ENCODE results near the gene CHMP1A. TPM values are rescaled to one million over a fixed set of nuclear protein-coding genes. Genes with fewer than 3 reads are reported as not detected.
"Not testable (repeated sequence)": the region's sequence is repeated elsewhere in the genome, so short reads cannot be mapped to it uniquely, and the experiment has no call there.

Gene CHMP1A
- total RNA-seq, 1 donor from 2014 or later = 81.9 TPM

DNA sequence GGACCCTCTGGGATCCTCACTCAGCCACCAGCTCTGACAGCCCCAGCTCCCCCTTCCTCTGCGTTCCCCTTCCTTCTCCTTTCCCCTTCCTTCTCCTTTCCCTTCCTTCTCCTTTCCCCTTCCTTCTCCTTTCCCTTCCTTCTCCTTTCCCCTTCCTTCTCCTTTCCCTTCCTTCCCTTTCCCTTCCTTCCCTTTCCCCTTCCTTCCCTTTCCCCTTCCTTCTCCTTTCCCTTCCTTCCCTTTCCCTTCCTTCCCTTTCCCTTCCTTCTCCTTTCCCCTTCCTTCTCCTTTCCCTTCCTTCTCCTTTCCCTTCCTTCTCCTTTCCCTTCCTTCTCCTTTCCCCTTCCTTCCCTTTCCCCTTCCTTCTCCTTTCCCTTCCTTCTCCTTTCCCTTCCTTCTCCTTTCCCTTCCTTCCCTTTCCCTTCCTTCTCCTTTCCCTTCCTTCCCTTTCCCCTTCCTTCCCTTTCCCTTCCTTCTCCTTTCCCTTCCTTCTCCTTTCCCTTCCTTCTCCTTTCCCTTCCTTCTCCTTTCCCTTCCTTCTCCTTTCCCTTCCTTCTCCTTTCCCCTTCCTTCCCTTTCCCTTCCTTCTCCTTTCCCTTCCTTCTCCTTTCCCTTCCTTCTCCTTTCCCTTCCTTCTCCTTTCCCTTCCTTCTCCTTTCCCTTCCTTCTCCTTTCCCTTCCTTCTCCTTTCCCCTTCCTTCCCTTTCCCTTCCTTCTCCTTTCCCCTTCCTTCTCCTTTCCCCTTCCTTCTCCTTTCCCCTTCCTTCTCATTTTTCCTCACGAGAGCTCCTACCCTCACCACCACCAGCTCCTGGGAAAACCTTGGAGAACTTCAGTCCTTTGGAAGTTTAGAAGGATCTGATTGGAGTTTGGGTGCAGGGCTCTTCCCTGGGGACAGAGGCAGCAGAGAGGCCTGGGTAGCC, 22.8 kb downstream of the CHMP1A start:
- not testable (repeated sequence) for FAIRE-seq; DNase-seq (ENCODE audit: low spot score in 2 of 2)

- FAIRE-seq = no peak
- no peak for DNase-seq (ENCODE audit: low spot score in 2 of 2)
Observed at GRCh38 chr16:89633064-89633631, 24.4 kb downstream of the CHMP1A start.

DNA sequence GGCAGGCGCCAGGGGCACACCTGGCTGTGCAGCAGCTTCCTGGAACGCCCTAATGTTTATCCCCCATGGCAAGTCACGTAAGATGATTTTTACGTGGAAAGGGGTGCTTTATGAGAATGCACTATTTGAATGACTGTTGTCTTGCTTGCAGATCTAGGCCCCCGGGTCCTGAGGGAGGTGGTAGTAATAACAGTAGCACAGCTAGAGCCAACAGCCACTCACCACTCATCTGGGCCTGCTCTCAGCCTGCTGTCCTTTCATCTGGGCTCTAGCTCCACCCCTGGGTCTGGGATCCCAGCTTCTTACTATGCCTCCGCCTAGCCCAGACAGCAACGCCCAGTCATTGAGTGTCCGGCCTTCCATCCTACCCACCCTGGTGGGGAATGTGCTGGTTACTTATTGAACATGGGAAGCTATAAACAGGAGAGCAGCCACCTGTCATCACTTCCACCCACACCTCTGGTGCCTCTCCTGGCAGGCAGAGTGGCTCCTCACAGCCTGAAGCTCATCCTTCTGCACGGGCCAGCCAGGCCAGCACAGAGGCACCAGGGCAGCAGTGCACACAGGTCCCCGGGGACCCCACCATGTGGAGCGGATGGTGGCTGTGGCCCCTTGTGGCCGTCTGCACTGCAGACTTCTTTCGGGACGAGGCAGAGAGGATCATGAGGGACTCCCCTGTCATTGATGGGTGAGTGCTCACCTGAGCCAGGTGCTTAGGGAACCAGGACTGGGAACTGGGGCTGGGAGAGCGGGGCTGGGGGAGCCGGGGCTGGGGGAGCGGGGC, 27.5 kb downstream of the CHMP1A start:
- FAIRE-seq = no peak
- no peak for DNase-seq (ENCODE audit: low spot score in 2 of 2)

DNA sequence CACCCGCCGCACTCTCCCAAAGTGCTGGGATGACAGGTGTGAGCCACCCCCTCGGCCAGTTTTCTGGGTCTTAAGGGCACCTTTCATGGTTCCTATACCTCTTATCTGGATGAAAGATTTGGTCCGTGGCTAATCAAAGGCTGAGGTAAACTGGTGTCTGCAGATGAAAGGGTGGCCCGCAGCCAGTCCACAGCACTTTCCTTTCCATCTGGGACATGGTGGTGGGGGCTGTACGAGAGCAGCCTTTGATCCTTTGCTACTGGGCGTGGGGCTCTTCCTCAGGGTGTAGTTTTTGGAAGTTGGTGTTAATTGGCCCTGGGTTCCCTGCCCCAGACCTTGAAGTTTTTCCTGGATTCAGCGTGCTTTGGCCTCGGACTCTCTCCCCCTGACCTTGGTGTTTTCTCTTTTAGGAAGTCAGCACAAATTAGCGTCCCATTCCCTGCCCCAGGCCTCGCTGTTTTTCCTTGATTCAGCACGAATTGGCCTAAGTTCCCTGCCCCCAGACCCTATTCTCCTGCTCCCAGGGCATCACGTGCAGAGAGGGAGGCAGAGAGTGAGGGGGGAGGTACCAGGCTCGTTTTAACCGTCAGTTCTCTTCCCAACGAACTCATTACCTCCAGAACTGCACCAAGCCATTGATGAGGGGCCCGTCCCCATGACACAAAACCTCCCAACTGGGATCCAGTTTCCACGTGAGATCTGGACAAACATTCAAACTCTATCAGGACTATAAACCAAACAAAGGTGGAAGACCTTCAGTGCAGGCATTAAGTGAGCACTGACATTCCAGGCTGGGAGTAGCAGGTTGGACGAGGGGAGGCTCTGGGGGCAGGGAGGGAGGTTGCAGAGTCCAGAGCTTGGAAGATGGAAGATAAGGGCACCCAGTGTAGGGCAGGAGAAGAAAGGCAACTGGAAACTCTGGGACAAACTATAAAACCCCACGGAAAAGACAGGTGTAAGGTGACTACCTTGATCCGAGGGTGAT, 32.4 kb downstream of the CHMP1A start:
- FAIRE-seq (no peak), DNase-seq (ENCODE audit: low spot score in 2 of 2) (no peak)

GRCh38 chr16:89623511-89624261, 33.8 kb downstream of the CHMP1A start:
- DNase-seq (ENCODE audit: low spot score in 2 of 2) (no peak), FAIRE-seq (no peak)

DNA sequence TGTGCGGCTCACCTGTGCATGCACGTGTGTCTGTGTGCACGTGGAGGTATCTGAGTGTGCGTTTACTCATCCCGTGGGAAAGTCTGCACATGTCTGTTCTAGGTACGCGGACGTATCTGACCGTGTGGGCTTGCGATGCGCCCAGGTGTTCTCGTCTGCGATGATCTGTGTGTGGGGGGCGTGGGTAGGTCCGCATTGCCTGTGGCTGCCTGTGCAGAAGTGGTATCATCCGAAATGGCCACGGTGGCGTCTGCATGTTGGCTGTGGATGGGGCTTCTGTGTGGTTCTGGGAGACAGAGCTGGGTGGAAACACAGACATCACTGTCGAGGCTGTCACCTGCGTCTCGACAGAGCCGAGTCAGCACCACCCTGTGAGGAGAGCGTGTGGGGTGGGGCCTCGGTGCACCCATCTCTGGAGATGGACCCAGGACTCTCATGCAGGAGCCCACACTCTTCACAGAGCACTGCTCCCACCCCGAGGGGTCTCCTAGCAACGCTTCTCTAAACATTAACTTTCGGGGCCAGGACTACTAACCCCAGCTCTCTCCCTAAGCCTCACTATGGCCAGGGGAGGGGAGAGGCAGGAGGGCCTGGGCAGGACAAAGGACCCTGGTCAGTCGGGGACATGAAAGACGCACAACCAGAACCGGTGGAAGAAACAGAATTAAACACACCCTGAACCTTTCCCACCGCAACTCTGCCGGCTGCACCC, 35.7 kb downstream of the CHMP1A start:
- FAIRE-seq (no peak), DNase-seq (ENCODE audit: low spot score in 2 of 2) (no peak)

DNA sequence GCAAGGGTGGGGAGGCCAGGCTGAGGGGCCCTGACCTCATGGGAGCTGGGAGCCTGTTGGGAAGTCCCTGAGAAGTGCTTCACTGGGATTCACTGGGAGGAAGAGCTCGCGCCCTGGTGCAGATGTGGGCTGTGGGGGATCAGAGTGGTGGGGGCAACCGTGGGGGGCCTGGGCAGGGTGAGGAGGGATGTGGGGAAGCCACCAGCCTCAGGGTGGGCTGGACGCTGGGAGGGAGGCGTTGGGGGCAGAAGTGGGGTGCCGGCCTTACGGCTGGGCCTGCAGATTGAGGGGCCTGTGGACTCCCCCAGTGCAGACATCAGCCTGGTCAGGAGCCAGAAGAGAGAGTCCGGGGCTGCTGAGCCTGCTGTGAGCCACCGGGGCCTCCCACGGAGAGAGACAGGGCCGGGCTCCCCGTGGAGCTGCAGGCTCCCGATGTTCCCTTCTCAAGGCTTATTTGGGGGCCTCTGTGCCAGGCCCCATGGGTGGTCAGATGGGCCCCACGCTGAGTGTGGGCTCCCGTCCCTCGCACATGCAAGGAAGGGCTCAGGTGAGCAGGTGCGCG, 36.3 kb downstream of the CHMP1A start:
- DNase-seq (ENCODE audit: low spot score in 2 of 2) (no peak), FAIRE-seq (no peak)

DNA sequence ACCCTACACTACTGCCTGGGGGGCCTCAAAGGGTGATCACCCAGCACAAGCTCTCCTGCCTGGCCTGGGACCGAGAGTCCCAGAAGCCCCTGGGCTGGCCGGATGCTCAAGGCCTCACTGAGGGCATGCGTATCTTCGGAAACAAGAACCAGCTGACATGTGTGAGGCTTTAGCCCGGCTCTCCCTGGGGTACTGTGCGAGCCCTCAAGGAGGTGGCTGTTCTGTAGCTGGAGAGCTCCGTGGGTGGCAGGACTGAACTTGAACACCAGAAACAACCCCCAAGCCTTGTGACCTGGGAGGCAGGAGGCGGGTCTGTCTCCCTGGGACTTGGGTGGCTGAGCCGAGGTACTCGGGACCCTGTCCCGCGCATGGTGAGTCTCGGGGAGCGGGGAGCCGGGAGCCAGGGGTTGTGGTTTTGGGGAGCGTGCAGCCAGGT, 37.1 kb downstream of the CHMP1A start:
- no peak for DNase-seq (ENCODE audit: low spot score in 2 of 2)
- FAIRE-seq = no peak

DNA sequence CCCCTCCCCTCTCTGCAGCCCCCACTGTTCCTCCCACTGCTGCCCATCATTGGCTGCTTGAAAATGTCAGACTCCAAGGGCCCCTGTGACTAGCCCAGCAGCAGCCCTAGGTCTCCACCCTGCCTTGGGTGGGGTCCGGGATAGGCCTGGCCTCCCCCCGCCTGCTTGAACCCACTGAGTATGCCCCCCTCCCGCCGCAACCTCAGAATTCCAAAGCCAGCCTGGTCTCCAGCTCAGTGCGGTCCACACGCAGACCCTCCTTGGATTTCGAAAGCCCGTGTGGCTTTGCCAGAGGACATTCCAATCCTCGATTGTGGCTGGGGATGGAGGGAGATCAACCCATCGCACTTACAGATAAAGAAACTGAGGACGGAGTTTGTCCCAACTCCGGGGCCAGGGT, 37.7 kb downstream of the CHMP1A start:
- DNase-seq (ENCODE audit: low spot score in 2 of 2) (no peak), FAIRE-seq (no peak)

DNA sequence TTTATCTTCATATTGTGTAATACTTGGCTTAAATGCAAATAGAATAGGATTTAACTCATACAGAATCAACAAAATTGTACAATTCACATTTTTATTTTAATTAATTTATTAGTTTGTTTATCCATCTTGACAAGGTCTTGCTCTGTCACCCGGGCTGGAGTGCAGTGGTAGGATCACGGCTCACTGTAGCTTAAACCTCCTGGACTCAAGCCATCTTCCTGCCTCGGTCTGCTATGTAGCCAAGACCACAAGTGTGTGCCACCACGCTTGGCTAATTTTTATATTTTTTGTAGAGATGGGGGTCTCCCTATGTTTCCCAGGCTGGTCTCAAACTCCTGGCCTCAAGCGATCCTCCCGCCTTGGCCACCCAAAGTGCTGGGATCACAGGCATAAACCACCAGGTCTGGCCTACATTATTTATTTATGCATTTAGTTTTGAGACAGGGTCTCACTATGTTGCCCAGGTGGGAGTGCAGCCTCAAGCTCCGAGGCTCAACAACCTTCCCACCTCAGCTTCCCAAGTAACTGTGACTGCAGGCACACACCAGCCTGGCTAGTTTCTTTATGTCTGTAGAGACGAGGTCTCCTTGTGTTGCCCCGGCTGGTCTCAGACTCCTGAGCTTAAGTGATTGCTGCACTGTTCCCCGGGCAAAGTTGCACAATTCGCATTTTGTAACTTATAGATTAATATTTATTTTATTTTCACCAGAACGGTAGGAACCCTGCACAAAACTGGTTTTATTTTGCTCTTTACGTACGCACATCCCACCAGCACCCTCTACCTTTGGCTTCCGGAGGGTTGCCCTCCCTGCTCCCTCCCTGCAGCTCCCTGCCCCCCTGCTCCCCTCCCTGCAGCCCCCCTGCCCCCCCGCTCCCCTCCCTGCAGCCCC, 39.2 kb downstream of the CHMP1A start:
- DNase-seq (ENCODE audit: low spot score in 2 of 2) (no peak), FAIRE-seq (no peak)

GRCh38 chr16:89617036-89617435, 40.5 kb downstream of the CHMP1A start:
- DNase-seq (ENCODE audit: low spot score in 2 of 2) (no peak), FAIRE-seq (no peak)

GRCh38 chr16:89616623-89617022, 40.9 kb downstream of the CHMP1A start:
- FAIRE-seq (no peak), DNase-seq (ENCODE audit: low spot score in 2 of 2) (no peak)

GRCh38 chr16:89615596-89616090, 41.9 kb downstream of the CHMP1A start:
- FAIRE-seq = no peak

GRCh38 chr16:89615176-89615575, 42.3 kb downstream of the CHMP1A start:
- FAIRE-seq (no peak), DNase-seq (ENCODE audit: low spot score in 2 of 2) (no peak)

More at GRCh38 chr16:89615596-89616090, 41.9 kb downstream of the CHMP1A start:
- peak in 1 of 2 donors; percentile 51 for DNase-seq (ENCODE audit: low spot score in 2 of 2)

DNA sequence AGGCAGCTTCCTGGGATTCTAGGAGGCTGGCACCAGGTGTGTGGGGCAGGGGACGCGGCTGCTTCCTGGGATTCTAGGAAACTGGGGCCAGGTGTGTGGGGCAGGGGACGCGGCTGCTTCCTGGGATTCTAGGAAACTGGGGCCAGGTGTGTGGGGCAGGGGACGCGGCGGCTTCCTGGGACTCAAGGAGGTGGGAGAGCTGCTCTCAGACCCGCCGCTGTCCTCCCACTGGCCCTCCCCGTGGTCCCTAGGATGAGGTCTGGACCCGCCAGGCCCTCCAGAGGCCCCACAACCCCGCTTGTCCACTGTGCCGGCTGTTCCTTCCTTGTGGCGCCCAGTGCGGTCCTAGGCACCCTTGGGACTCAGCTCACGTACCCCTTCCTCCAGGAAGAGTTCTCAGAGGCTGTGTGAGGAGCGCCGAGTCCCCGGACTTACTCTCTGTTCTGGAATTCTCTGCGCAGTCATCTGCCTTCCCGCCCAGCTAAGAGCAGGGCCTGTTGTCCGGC, 43.5 kb downstream of the CHMP1A start:
- DNase-seq (ENCODE audit: low spot score in 2 of 2) = no peak
- no peak for FAIRE-seq

GRCh38 chr16:89613231-89613953, 44.1 kb downstream of the CHMP1A start, which contains the start of gene DPEP1:
Gene DPEP1, plus strand, starts transcription at chr16:89613642. Its CDS starts 16,769 bp downstream, at chr16:89630411.
- FAIRE-seq (no peak), DNase-seq (ENCODE audit: low spot score in 2 of 2) (no peak)
